SK-N-MC (cell line): ENCODE measurements around the gene RBM4.

ENCODE experiments used
- EZH2 ChIP-seq: fragments of 200-600 bp; sonication (generic); IDR thresholded peaks from one replicate; pipeline ENCODE4 v1.6.1; 2017; ENCODE audit warnings: antibody characterized with exemption
- FOXP2 ChIP-seq: optimal IDR thresholded peaks from 2 replicates; pipeline ENCODE3; 2011; ENCODE audit warnings: mild to moderate bottlenecking, moderate library complexity; ENCODE audit not compliant: insufficient read depth; ENCODE audit errors: extremely low read length, control extremely low read depth
- POLR2AphosphoS5 ChIP-seq: IDR thresholded peaks from 2 replicates; pipeline ENCODE4 v1.6.1; 2012; ENCODE audit warnings: mild to moderate bottlenecking, low read depth, low read length, borderline replicate concordance

DNA sequence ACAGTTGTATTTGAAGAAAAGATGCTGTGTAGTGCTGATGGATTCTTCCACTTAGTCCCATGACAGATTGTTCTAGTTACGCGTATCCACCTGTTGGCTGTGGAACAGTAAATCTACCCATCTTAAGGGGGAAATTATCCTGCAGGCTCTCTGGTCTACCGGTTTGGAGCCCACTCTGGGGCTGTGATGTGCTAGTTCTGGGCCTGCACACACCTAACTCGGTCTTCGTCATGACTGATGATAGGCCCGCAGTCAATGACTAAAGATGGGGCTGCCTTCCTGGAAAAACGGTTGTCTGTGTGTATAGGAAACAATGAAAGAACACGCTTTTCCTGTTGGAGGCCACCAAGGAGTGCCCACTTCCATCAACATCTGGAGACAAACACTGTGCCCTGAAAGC is 45.4 kb downstream of the RBM4 start:
- TF ChIP-seq EZH2 = no peak
- TF ChIP-seq POLR2AphosphoS5 = no peak
- TF ChIP-seq FOXP2 = no peak
